ENCODE results near the gene GMFB.

DNA sequence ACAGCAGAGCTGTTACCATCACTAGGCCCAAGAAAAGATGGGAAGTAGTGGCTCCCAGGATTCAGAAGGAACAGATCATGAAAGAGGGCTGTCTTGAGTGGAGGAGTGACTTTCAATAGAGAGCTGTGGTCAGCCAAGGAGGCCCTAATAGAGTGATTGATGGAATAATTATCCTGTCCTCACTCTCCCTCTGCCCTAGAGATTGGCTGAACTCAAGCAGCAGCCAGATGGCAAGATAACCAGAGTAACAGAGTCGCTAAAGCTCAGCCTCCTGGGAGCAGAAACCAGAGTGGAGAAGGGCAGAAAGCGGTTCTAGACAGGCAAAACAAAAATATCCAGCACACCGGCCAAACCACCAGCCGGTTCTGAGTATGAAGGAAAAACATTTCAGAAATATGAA lies 23.1 kb downstream of the GMFB start:
- TF ChIP-seq NFRKB (IDR thresholded peaks at IDR 0.05; ENCODE audit: low read depth) = no peak
- TF ChIP-seq SRF (CRISPR knock-in tag; IDR thresholded peaks at IDR 0.05) = no peak
- no peak for TF ChIP-seq EZH2 (IDR thresholded peaks at IDR 0.05; ENCODE audit: borderline replicate concordance, low read depth, low read length)
- no peak for TF ChIP-seq KDM1A (IDR thresholded peaks at IDR 0.05)
- no peak for TF ChIP-seq TGIF2 (CRISPR knock-in tag; IDR thresholded peaks at IDR 0.05)
- no peak for TF ChIP-seq C11orf30 (IDR thresholded peaks at IDR 0.05; ENCODE audit: low read depth)
- no peak for TF ChIP-seq FOXJ2 (tag; IDR thresholded peaks at IDR 0.05)
- no peak for TF ChIP-seq STAG1 (CRISPR knock-in tag; IDR thresholded peaks at IDR 0.05; ENCODE audit: borderline replicate concordance)
- TF ChIP-seq CHD4 (IDR thresholded peaks at IDR 0.05; ENCODE audit: insufficient read depth, insufficient replicate concordance, low read depth, low read length, poor library complexity, severe bottlenecking) = no peak
- no peak for TF ChIP-seq POLR2AphosphoS5 (IDR thresholded peaks at IDR 0.05; ENCODE audit: control insufficient read depth, insufficient read depth, low read depth, low read length)
- no peak for TF ChIP-seq TEAD4 (IDR thresholded peaks at IDR 0.05; ENCODE audit: low read length)
- no peak for TF ChIP-seq TEAD4 (CRISPR knock-in tag; IDR thresholded peaks at IDR 0.05; ENCODE audit: borderline replicate concordance)
- no peak for TF ChIP-seq CBFA2T2 (conservative IDR thresholded peaks at IDR 0.05)
- no peak for TF ChIP-seq NFE2L1 (tag; IDR thresholded peaks at IDR 0.05; ENCODE audit: borderline replicate concordance, low read depth)
